ENCODE measurements around the gene PLD4.

The PLD4 gene

DNA sequence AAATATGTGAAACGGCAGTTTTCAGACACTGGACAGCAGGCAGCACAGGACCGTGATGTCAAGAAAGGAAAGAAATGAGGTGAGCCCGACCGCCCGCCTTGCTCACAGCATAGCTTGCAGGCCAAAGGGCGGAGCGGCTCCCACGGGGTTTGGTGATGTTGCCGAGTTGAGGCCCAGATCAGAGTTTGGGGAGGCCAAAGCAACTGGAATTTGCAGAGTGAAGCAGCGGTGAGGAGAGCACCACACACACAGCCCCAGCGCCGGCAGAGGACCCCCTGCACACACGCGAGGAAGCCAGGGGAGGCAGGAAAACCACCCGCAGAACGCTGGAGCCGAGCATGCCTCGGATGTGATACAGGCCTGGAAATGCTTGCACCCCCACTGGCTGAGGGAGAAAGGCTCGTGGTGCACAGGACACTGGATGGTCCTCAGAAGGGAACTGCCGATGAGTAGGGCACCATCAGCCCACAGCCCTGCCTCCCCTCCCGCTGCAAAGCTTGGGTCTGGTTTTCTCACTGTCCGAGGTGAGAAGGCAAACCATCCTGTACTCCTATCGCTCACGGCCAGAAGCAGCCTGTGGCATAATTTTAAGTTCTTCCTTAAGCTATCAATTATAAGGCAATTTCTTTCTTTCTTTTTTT is 25.7 kb upstream of the PLD4 start:
- no peak overlapping the region for H3K27ac ChIP-seq (ENCODE audit: low read depth, low read length, poor library complexity, severe bottlenecking)
- no peak overlapping the region for H3K4me2 ChIP-seq (ENCODE audit: low read length)
- no peaks in the 10 kb centered on the region for H3F3A ChIP-seq (ENCODE audit: insufficient read depth, low read length)
- H3K9me3 ChIP-seq (ENCODE audit: low read length): peaks cover 5% of the 10 kb centered on the region; the same call in 1 of the 2 replicates
- TF ChIP-seq EZH2 (IDR thresholded peaks at IDR 0.05; ENCODE audit: borderline replicate concordance, low read length) (no peak), CTCF (IDR thresholded peaks at IDR 0.05; ENCODE audit: low read length) (no peak)
- H3K4me3 ChIP-seq (ENCODE audit: low read depth, low read length, poor library complexity, severe bottlenecking): no peak overlapping the region
- H3K79me2 ChIP-seq (ENCODE audit: insufficient read depth, low read length): no peaks in the 10 kb centered on the region
- peaks cover 19% of the 10 kb centered on the region for H3K4me1 ChIP-seq (ENCODE audit: insufficient read depth, low read length, severe bottlenecking)
- no peak overlapping the region for H3K9ac ChIP-seq (ENCODE audit: low read length)
- no peak overlapping the region for H2AFZ ChIP-seq (ENCODE audit: low read length)
- H3K36me3 ChIP-seq (ENCODE audit: insufficient read depth, low read length): no peaks in the 10 kb centered on the region
- peaks cover 4% of the 10 kb centered on the region; the same call in 1 of the 2 replicates for H3K27me3 ChIP-seq (ENCODE audit: insufficient read depth, low read length)
- no peaks in the 10 kb centered on the region for H4K20me1 ChIP-seq (ENCODE audit: insufficient read depth, low read length)
- no peaks in the 10 kb centered on the region for H3K9me2 ChIP-seq (ENCODE audit: low read depth, low read length)

DNA sequence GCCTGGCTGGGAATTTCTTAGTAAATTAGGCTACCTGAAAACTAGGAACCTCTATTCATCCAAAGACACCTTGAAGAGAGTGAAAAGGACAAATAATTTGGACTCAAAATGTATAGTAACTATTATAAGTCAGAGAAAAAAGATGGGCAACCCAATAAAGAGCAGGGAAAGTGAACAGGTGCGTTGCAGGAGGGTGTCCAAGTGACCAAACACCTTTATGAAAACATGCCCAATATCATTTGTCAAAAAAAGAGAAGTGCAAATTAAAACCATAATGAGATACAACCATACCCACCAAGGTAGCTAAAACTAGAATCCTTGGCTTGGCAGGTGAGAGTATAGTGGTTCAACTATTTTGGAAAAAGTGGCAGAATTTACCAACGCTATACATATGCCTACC is 24.9 kb upstream of the PLD4 start:
- H2AFZ ChIP-seq (ENCODE audit: low read length): no peak overlapping the region
- no peaks in the 10 kb centered on the region for H3K79me2 ChIP-seq (ENCODE audit: insufficient read depth, low read length)
- no peak overlapping the region for H3K27ac ChIP-seq (ENCODE audit: low read depth, low read length, poor library complexity, severe bottlenecking)
- peaks cover 18% of the 10 kb centered on the region for H3K4me1 ChIP-seq (ENCODE audit: insufficient read depth, low read length, severe bottlenecking)
- no peaks in the 10 kb centered on the region for H4K20me1 ChIP-seq (ENCODE audit: insufficient read depth, low read length)
- H3K36me3 ChIP-seq (ENCODE audit: insufficient read depth, low read length): no peaks in the 10 kb centered on the region
- H3K9me2 ChIP-seq (ENCODE audit: low read depth, low read length): no peaks in the 10 kb centered on the region
- H3K27me3 ChIP-seq (ENCODE audit: insufficient read depth, low read length): peaks cover 7% of the 10 kb centered on the region; the same call in 1 of the 2 replicates
- no peak for TF ChIP-seq EZH2 (IDR thresholded peaks at IDR 0.05; ENCODE audit: borderline replicate concordance, low read length)
- TF ChIP-seq CTCF (IDR thresholded peaks at IDR 0.05; ENCODE audit: low read length): no peak
- no peak overlapping the region for H3K9ac ChIP-seq (ENCODE audit: low read length)
- no peak overlapping the region for H3K4me2 ChIP-seq (ENCODE audit: low read length)
- H3K9me3 ChIP-seq (ENCODE audit: low read length): peaks cover 6% of the 10 kb centered on the region; the same call in 1 of the 2 replicates
- H3K4me3 ChIP-seq (ENCODE audit: low read depth, low read length, poor library complexity, severe bottlenecking): no peak overlapping the region
- no peaks in the 10 kb centered on the region for H3F3A ChIP-seq (ENCODE audit: insufficient read depth, low read length)

- TF ChIP-seq CTCF (IDR thresholded peaks at IDR 0.05; ENCODE audit: low read length) (no peak), EZH2 (IDR thresholded peaks at IDR 0.05; ENCODE audit: borderline replicate concordance, low read length) (no peak)
- H3F3A ChIP-seq (ENCODE audit: insufficient read depth, low read length): no peaks in the 10 kb centered on the region
- H3K9ac ChIP-seq (ENCODE audit: low read length): no peak overlapping the region
Observed at GRCh38 chr14:104900639-104901512, 23.8 kb upstream of the PLD4 start.

More at GRCh38 chr14:104900639-104901512, 23.8 kb upstream of the PLD4 start:
- Histone ChIP-seq H3K27me3 (ENCODE audit: insufficient read depth, low read length) (peaks cover 9% of the 10 kb centered on the region; the same call in 1 of the 2 replicates), H3K4me3 (ENCODE audit: low read depth, low read length, poor library complexity, severe bottlenecking) (no peak overlapping the region), H2AFZ (ENCODE audit: low read length) (no peak overlapping the region), H3K4me1 (ENCODE audit: insufficient read depth, low read length, severe bottlenecking) (peaks cover 7% of the 10 kb centered on the region), H3K27ac (ENCODE audit: low read depth, low read length, poor library complexity, severe bottlenecking) (no peak overlapping the region), H4K20me1 (ENCODE audit: insufficient read depth, low read length) (no peaks in the 10 kb centered on the region), H3K36me3 (ENCODE audit: insufficient read depth, low read length) (no peaks in the 10 kb centered on the region), H3K79me2 (ENCODE audit: insufficient read depth, low read length) (no peaks in the 10 kb centered on the region), H3K9me2 (ENCODE audit: low read depth, low read length) (no peaks in the 10 kb centered on the region), H3K9me3 (ENCODE audit: low read length) (peaks cover 6% of the 10 kb centered on the region; the same call in 1 of the 2 replicates), H3K4me2 (ENCODE audit: low read length) (no peak overlapping the region)

Measured in OCI-LY1 (cell line).